ENCODE data around the gene KNCN.

The KNCN gene

DNA sequence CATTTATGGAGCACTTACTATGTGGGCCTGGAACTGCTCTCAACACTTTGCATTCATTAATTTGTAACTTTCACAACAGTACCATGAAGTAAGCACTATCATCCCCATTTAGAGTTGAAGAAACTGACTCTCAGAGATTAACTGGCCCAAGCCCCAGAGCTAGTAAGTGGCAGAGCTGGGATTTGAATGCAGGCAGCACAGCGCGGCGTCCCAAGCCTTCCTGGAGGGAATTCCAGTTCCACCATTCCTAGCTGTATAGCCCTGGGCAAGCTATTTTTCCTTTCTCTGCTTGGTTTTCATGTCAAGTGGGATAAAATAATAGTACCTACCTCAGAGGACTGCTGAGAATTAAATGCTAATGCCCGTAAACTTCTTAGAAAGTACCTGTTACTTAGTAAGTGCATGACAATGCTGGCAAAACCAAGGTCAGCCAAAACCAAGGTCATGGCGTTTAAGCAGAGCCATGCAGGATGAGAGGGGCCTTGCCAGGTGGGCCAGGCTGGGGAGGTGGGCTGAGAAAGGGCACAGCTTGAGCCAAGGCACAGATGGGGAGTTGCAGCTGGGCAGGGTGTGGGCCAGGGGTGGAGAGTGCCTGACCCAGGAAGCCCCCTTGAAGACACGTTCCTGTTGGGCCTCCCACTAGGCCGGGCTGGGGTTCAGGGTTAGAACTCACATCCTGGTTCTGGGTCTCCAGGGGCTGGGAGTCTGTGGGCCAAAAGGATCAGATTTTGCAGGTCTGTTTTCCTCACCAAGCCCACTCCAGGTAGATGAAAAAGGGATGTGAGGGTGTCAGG, 4.6 kb upstream of the KNCN start:
- Histone ChIP-seq H3K4me2 (ENCODE audit: low read length) (no peak overlapping the region), H3K9me3 (ENCODE audit: control insufficient read depth, insufficient read depth, low read length) (no peaks in the 10 kb centered on the region)
- TF ChIP-seq EZH2phosphoT487 (IDR thresholded peaks at IDR 0.05; ENCODE audit: borderline replicate concordance, low read length), result no peak
- TF ChIP-seq, protein P1, sequence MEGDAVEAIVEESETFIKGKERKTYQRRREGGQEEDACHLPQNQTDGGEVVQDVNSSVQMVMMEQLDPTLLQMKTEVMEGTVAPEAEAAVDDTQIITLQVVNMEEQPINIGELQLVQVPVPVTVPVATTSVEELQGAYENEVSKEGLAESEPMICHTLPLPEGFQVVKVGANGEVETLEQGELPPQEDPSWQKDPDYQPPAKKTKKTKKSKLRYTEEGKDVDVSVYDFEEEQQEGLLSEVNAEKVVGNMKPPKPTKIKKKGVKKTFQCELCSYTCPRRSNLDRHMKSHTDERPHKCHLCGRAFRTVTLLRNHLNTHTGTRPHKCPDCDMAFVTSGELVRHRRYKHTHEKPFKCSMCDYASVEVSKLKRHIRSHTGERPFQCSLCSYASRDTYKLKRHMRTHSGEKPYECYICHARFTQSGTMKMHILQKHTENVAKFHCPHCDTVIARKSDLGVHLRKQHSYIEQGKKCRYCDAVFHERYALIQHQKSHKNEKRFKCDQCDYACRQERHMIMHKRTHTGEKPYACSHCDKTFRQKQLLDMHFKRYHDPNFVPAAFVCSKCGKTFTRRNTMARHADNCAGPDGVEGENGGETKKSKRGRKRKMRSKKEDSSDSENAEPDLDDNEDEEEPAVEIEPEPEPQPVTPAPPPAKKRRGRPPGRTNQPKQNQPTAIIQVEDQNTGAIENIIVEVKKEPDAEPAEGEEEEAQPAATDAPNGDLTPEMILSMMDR (IDR thresholded peaks at IDR 0.05; ENCODE audit: low read depth, low read length, poor library complexity, severe bottlenecking), result no peak

DNA sequence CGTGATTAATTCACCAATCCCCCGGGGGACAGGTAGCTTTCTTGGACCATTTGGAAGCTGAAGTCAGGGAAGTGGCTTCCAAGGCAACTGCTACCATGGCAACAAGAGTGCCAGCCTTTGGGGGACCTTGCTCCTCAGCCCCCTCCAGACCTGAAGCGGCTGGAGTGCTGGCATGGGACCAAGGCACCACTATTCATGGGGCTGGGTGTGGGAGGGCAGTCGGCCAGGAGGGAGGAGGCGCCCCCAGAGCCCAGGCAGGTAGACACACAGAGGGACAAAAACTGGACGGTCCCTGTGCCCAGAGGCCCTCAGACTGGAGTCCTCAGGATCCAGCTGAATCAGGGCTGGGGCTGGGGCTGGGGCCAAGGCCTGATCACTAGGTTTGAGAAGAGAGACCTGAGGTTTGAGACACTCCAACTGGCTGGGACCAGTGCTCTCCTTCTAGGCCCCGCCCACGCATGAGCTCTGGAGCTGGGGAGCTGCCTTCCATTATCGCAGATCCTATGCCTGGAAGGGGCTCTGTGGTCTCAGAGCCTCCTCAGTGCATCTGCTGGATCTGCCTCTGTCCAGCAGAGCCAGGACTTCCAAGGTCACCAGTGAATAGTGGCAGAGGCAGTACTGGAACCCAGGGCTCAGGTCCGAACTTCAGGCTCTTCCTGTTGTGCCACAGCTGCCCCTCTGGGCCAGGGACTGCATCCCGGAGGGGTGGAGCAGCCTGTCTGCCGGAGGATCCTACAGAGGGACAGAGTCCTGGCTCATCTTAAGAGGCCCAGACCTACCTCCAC, 3.3 kb upstream of the KNCN start:
- no peaks in the 10 kb centered on the region for H3K36me3 ChIP-seq (ENCODE audit: control insufficient read depth, low read length)
- no peaks in the 10 kb centered on the region for H3K79me2 ChIP-seq (ENCODE audit: control insufficient read depth, low read length)
- H3F3A ChIP-seq (ENCODE audit: control insufficient read depth, insufficient read depth), result no peaks in the 10 kb centered on the region
- no peak overlapping the region for H3K27ac ChIP-seq (ENCODE audit: low read depth, low read length)
- no peak overlapping the region for H3K4me2 ChIP-seq (ENCODE audit: low read length)
- TF ChIP-seq EZH2phosphoT487 (IDR thresholded peaks at IDR 0.05; ENCODE audit: borderline replicate concordance, low read length), result no peak
- H4K20me1 ChIP-seq (ENCODE audit: control insufficient read depth, insufficient read depth, low read depth, low read length), result no peaks in the 10 kb centered on the region
- no peaks in the 10 kb centered on the region for H3K9me3 ChIP-seq (ENCODE audit: control insufficient read depth, insufficient read depth, low read length)
- H3K4me1 ChIP-seq (ENCODE audit: control insufficient read depth, low read length), result no peaks in the 10 kb centered on the region
- no peak overlapping the region for H3K4me3 ChIP-seq (ENCODE audit: low read length)
- H3K27me3 ChIP-seq (ENCODE audit: control insufficient read depth, low read length), result peaks cover 4% of the 10 kb centered on the region; the same call in 1 of the 2 replicates
- no peaks in the 10 kb centered on the region for H3K9me2 ChIP-seq (replicated peaks; ENCODE audit: control insufficient read depth, low read length)

More for the DNA sequence above, 4.6 kb upstream of the KNCN start:
- Histone ChIP-seq H3K27me3 (ENCODE audit: control insufficient read depth, low read length) (peaks cover 4% of the 10 kb centered on the region; the same call in 1 of the 2 replicates), H3K4me1 (ENCODE audit: control insufficient read depth, low read length) (no peaks in the 10 kb centered on the region), H3K36me3 (ENCODE audit: control insufficient read depth, low read length) (no peaks in the 10 kb centered on the region), H3K4me3 (ENCODE audit: low read length) (no peak overlapping the region), H3K79me2 (ENCODE audit: control insufficient read depth, low read length) (no peaks in the 10 kb centered on the region), H3F3A (ENCODE audit: control insufficient read depth, insufficient read depth) (no peaks in the 10 kb centered on the region), H4K20me1 (ENCODE audit: control insufficient read depth, insufficient read depth, low read depth, low read length) (no peaks in the 10 kb centered on the region), H3K9me2 (replicated peaks; ENCODE audit: control insufficient read depth, low read length) (no peaks in the 10 kb centered on the region), H3K27ac (ENCODE audit: low read depth, low read length) (no peak overlapping the region)

DNA sequence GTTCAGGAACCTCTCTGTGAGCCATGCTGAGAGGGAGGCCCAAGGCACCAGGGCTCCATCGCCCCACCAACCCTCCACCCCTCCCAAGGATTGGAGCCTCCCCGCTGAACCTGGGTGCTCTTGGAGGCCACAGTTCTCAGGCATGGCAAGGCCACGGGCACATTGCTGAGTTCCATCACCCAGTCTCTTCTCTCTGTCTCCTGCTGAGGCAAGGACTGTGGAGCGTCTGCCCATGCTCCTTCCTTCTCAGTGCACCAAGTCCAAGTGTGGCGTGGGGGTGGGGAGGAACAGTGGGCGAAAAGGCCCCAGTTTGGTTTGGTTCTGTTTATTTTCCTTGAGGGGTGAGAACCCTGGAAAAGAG, 2.8 kb upstream of the KNCN start:
- H3K27ac ChIP-seq (ENCODE audit: low read depth, low read length), result no peak overlapping the region
- no peaks in the 10 kb centered on the region for H4K20me1 ChIP-seq (ENCODE audit: control insufficient read depth, insufficient read depth, low read depth, low read length)
- no peaks in the 10 kb centered on the region for H3K4me1 ChIP-seq (ENCODE audit: control insufficient read depth, low read length)
- no peaks in the 10 kb centered on the region for H3K9me3 ChIP-seq (ENCODE audit: control insufficient read depth, insufficient read depth, low read length)
- no peaks in the 10 kb centered on the region for H3K36me3 ChIP-seq (ENCODE audit: control insufficient read depth, low read length)
- no peak overlapping the region for H3K4me3 ChIP-seq (ENCODE audit: low read length)
- no peaks in the 10 kb centered on the region for H3K79me2 ChIP-seq (ENCODE audit: control insufficient read depth, low read length)
- peaks cover 4% of the 10 kb centered on the region; the same call in 1 of the 2 replicates for H3K27me3 ChIP-seq (ENCODE audit: control insufficient read depth, low read length)
- no peak for TF ChIP-seq EZH2phosphoT487 (IDR thresholded peaks at IDR 0.05; ENCODE audit: borderline replicate concordance, low read length)
- H3K4me2 ChIP-seq (ENCODE audit: low read length), result no peak overlapping the region
- H3K9me2 ChIP-seq (replicated peaks; ENCODE audit: control insufficient read depth, low read length), result no peaks in the 10 kb centered on the region
- H3F3A ChIP-seq (ENCODE audit: control insufficient read depth, insufficient read depth), result no peaks in the 10 kb centered on the region

DNA sequence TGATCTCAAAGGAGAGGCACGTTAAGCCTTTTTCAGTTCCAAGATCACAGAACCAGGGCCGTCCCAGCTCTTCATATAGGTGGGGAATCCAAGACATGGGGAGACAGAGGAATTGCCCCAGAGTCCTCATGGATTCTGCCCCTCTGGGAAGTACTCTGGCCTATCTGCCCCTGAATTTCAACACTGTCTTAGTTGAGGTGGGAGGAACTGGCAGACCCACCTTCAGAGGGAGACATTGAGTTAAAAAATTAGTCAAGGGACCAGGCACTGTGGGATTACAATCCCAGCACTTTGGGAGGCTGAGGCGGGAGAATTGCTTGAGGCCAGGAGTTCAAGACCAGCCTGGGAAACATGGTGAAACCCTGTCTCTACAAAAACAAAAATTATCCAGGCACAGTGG, 2.1 kb upstream of the KNCN start:
- Histone ChIP-seq H3K4me2 (ENCODE audit: low read length) (no peak overlapping the region), H3K27me3 (ENCODE audit: control insufficient read depth, low read length) (peaks cover 4% of the 10 kb centered on the region; the same call in 1 of the 2 replicates), H3K4me1 (ENCODE audit: control insufficient read depth, low read length) (no peaks in the 10 kb centered on the region), H4K20me1 (ENCODE audit: control insufficient read depth, insufficient read depth, low read depth, low read length) (no peaks in the 10 kb centered on the region), H3K79me2 (ENCODE audit: control insufficient read depth, low read length) (no peaks in the 10 kb centered on the region), H3K9me3 (ENCODE audit: control insufficient read depth, insufficient read depth, low read length) (no peaks in the 10 kb centered on the region), H3K36me3 (ENCODE audit: control insufficient read depth, low read length) (no peaks in the 10 kb centered on the region), H3K9me2 (replicated peaks; ENCODE audit: control insufficient read depth, low read length) (no peaks in the 10 kb centered on the region), H3F3A (ENCODE audit: control insufficient read depth, insufficient read depth) (no peaks in the 10 kb centered on the region), H3K27ac (ENCODE audit: low read depth, low read length) (no peak overlapping the region), H3K4me3 (ENCODE audit: low read length) (no peak overlapping the region)
- TF ChIP-seq, protein P1 (IDR thresholded peaks at IDR 0.05; ENCODE audit: low read depth, low read length, poor library complexity, severe bottlenecking), result peak; percentile 7
- TF ChIP-seq EZH2phosphoT487 (IDR thresholded peaks at IDR 0.05; ENCODE audit: borderline replicate concordance, low read length), result no peak
